ENCODE measurements around the gene ASB3. TPM values are rescaled to one million over a fixed set of nuclear protein-coding genes. Genes with fewer than 3 reads are reported as not detected.
"Not testable (repeated sequence)": the region's sequence is repeated elsewhere in the genome, so short reads cannot be mapped to it uniquely, and the experiment has no call there.

ASB3 gene
- total RNA-seq, 1 donor from 2014 or later = 7.5 TPM

DNA sequence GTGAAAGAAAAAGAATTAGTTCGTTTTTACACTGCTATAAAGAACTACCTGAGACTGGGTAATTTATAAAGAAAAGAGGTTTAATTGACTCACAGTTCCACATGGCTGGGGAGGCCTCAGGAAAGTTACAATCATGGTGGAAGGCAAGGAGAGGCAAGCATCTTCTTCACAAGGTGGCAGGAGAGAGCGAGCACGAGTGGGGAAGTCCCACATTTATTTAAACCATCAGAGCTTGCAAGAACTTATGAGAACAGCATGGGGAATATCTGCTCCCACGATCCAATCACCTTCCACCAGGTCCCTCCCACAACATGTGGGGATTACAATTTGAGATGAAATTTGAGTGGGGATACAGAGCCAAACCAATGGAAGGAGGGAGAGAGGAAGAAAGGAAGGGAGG, 128.3 kb downstream of the ASB3 start:
- DNase-seq (ENCODE audit: low spot score) = not testable (repeated sequence)

DNA sequence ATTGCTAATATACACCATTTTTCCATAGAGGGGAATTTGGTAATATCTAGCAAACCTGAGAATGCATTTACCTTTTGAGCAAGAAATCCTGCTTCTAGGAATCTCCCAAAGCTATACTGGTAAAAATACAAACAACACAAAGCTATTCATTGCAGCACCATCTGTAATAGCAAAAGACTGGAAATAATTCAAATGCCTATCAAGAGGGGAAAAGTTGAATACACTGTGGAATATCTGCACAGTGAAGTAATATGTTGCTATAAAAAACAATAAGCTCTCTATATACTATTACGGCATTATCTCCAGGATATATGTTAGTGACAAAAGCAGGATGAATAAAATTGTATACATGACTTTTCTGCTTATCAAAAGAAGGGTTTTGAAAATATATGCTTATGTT, 131.5 kb downstream of the ASB3 start:
- no peak for DNase-seq (ENCODE audit: low spot score)

DNA sequence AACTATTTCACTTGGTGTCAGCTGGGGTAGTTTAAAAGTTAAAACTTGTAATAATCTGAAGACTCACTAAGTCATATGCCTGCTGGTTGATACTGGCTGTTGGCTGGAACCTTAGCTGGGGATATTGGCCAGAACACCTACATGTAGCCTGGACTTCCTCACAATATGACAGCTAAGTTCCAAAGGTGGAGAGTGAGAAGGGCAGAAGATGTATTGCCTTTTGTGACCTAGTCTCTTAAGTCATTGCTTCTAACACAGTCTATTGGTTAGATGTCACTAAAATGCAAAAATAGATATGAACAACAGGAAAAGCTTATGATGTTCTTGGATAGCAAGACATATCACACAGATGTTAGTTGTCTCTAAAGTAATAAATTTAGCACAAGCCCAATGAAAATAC, 132.4 kb downstream of the ASB3 start:
- DNase-seq (ENCODE audit: low spot score) = no peak

DNA sequence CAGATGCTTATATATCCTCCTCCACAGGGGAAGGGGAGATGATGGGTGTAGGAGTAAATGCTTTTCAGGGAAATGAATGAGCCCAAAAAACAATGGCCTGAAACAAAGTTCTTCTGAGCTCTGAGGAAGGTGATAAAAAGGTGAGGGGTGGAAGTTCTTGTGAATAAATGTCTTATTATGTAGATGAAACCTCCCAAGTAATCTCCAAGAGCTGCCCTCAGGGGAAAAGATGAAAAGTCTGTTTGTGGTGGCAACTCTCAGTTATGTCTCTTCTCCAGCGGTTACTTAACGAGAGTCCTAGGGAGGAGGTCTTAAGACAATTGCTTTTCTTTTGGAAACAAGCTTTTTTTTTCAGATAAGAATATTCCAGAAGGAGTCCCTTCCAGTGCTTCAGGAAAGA, 134.6 kb downstream of the ASB3 start:
- DNase-seq (ENCODE audit: low spot score) = no peak

DNA sequence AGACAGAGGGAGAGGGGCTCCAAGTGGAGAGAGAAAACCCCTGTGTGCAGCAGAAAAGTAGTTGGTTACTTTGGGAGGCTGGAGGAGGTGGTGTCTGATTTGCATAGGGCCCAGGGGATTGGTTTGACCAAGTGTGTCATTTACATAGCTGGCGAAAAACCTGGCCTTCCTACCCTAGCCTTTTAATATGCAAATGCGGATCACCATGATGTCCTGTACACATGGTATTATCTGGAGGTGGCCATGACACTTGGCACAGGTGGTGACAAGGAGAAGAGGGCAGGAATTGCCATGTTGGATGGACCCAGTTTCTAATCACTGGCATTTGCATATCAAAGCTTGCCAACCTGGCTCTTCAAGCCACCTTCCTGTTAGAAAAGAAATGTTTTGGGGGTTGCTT, 140.0 kb downstream of the ASB3 start:
- no peak for DNase-seq (ENCODE audit: low spot score)

DNA sequence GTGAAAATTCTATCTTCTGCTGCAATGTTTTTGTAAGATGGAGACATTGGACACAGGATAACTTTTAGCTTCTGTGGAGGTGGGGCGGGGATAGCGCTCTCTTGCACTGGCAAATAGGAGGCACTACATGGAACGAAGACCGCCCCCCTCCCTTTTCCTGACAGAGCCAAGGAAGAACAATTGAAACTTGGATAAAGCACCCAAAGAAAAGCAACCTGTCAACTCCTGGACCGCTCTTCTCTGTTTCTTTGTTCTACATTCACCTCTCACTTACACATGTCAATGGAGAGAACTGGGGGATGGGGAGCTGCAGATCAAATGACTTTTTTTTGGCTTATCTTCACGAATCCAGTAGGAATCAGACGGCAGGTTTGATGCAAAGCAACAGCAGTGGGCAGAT, 145.5 kb downstream of the ASB3 start:
- no peak for DNase-seq (ENCODE audit: low spot score)

DNA sequence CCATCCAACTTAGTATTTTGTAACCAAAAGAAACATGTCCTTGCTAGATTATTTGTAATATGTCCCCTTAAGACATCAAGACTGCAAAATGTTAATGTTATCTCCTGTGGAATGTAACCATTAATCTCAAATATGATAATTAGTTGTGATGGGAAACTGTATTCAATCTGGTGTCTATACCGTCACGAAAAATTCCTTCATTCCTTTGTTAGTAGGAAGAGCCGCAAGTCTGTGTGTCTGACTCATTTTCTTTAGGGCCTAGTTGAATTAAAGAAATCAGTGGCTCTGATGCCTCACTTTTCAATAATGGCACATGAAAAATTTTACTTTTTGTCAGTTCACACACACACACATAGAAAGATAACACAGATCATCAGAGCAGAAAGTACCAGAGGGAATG, 146.3 kb downstream of the ASB3 start:
- DNase-seq (ENCODE audit: low spot score) = no peak

DNA sequence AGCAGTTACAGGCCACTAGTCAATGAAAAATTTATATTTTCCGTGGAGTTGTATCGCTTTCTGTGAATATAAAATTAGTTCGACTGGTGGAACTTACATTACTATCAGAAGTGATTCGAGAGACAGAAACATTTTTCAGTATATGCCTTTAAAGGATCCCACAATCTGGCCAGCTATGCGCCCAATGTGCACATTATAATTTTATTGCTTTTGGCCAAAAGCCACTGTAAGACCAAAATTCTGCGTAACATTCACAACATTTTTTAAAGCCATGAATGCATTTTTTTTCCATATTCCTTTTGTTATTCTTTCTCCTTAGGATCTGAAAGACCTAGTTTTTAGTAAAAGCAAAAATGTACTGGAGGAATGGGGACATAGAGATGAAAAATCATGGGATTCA, 150.2 kb downstream of the ASB3 start:
- DNase-seq (ENCODE audit: low spot score) = no peak

DNA sequence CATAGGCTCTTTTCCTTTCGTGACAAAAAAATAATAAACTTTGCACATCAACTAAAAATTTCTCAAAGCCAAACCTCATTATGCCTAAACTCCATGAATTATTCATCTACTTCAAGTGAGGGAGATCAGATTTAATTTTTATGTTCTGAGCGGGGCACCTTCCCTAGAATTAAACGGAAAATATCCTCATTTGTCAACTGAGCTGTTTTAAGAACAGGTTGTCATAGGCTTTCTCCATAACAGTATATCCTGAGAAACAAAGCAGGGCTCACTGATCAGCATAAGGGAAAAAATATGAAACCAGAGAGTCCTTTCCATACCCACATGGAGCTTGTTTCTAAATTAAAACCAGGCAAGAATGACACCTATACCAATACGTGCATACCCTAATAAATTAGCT, 150.6 kb downstream of the ASB3 start:
- no peak for DNase-seq (ENCODE audit: low spot score)

DNA sequence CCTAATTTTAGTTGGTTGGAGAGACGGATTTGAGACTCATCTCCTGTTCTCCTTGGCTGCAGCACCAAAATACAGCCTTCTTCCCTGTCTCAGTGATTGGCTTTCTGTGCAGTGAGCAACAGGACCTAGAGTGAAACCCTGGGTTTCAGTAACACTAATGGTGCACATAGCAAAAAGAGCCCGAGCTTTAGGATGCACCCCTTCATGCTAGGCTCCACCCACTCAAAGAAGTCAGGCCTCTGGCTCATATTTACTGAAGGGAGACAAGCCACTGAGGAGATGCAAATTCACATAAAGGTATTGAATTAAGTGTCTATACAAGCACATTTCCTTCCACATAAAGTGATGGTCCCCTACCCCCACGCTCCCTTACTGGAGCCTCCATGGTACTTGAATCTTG, 151.1 kb downstream of the ASB3 start:
- no peak for DNase-seq (ENCODE audit: low spot score)

DNA sequence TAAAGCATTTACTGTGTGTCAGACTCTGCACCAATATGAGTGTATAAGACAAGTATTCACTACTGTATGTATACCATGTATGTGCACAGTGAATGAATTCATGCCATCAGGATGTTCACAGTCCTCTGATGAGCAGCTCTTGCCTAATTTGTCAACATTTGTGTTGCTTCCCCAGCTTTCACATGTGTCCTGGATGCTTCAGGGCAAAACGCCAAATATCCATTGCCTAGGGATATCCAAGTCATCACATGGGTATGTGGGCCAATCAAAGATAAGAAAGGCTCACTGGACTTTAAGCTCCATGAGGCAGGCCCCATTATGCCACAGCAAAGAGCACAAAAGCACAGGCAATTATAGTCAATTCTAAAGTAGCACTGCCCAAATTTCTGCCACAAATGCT, 153.3 kb downstream of the ASB3 start:
- DNase-seq (ENCODE audit: low spot score) = no peak

DNA sequence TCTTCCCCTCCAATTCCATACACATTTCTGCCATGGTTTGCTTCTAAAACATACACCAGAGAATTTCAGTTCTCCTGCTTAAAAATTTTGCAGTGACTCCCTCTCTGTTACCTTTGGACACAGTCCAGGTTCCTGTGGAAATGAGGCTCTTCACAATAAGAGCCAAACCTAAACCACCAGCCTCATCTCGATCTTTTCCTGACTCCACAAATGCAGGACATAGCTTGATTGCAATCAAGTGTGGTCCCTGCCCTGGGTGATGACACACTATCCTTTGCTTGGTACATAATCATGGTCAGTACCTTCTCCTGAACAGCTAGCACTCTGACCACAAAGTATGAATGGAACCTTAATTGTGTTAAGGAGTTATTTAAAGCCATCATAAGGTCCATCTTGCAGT, 154.0 kb downstream of the ASB3 start:
- no peak for DNase-seq (ENCODE audit: low spot score)

DNA sequence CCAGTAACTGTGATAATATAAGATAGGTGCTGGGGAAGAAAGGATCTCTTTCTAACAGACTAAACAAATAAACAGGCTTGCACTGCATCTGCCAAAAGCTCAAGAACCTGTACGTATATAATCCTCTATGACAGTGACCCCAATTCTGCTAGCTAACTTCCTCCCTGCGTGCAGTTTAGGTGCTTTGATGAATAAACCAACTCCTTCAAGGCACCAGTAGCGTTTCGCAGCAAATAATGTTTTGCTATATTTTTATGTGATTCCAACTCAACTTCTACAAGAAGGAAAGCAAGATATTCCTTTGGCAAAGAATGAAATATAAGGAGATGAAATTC, 154.7 kb downstream of the ASB3 start:
- no peak for DNase-seq (ENCODE audit: low spot score)

DNA sequence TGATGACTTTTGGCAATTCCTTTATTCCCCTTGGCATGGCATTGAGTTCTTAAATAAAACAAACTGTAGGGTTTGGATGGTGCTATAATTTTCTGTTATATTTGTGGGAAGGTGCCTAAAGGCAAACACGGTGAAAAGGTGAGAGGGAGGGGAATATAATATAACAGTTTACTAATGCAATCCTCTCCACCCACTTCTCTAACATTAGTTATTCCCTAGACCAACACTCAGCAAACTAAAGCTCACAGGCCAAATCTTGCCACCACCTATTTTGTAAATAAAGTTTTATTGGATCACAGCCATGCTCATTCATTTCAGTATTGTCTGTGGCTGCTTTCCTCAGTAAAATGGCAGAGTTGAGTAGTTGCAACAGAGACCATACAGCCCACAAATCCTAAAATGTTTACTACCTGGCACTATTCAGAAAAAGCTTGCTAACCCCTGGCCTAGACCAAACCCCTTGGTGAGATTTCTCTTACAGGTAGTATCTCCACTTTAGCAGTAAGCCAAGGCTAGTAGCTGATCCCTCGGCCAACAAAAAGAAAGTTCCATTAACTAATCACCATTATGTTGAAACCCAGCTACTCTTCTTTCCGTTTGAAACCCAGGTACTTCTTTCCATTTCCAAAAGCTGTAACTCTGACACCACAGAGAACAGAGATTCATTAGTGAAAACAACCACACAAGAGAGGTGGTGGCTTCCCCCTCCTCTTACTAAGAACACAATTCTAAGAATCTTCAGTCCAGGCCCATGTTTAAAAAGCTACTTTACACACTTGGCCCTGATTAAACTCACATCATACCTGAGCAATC, 155.2 kb downstream of the ASB3 start:
- DNase-seq (ENCODE audit: low spot score) = no peak

DNA sequence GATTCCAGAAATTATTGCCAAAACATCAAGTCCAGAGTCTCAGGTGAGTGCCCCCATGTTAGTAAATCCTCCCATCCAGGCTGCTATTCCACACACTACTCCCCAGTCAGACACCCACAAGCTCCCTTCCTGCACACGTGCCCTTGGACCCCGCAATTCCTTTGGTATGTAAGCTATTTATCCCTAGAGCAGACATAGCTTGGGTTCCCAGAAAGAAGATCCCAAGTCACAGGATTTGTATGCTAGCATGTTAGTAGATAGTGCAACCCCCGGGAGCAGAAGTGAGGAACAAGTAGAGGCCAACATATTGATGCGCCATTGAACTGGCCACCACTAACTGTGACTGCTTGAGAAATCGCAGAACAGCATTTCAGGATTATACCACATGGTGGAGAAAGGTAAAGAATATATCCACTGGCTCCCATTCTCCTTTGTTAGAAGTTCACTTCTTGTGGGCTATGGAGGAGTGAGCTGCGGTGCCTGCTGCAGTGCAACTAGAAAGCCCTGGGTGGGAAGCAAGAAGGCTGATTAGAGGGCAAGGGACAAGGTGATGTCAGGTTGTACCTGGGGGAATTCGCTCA, 156.6 kb downstream of the ASB3 start:
- DNase-seq (ENCODE audit: low spot score) = no peak

DNA sequence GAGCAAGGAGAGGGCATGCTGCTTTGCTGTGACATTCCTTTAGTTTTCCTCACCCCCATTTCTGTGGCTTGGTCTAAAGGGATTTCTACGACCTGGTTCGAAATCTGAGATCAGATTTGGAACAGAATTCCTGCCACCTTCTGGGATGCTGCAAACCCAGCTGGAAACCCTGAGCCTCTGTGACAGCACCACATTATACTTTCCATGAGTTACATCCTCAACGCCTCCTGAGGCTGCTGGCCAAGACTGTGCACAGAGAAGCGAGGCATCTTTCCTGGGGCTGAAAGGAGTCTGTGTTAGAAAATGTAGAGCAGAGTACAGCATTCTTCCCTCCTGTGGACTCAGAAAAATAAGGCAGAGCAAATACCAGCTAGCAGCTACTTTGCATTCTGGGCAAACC, 157.3 kb downstream of the ASB3 start:
- no peak for DNase-seq (ENCODE audit: low spot score)

DNA sequence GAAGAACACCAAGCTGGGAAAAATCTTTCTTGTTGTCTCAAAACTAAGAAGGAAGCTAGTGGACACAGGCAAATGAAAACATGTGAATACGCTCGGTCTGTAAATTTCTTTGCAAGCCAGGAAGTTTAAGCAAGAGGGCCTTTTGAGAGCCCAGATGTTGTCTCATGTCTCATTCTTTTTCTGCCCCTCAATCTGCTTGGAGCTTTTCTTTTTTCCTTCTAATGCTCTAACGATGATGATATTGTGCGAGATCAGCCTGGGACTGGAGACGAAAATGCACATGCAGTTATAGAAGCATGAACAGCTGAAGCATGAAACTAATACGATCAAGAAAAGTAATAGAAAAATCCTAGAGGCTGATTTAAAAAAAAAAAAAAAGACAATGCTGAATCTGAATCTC, 157.8 kb downstream of the ASB3 start:
- DNase-seq (ENCODE audit: low spot score) = no peak

DNA sequence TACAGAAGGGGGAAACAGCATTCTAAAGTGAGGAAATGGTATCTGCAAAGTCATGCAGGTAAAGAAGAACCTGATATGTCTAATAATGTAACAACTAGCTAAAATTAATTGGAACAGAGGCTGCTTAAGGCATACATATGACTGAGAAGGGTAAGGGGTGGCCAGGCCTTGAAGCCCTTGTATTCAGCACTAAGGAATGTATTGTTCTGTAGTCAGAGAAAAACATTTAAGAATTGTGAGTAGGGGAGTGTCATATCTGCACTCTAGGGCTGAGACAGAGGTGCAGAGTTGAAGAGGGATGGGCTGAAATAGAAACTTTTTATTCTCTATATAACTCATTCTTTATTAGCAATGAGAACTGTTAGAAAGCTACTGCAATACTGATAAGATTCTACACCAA, 164.6 kb downstream of the ASB3 start:
- no peak for DNase-seq (ENCODE audit: low spot score)

DNA sequence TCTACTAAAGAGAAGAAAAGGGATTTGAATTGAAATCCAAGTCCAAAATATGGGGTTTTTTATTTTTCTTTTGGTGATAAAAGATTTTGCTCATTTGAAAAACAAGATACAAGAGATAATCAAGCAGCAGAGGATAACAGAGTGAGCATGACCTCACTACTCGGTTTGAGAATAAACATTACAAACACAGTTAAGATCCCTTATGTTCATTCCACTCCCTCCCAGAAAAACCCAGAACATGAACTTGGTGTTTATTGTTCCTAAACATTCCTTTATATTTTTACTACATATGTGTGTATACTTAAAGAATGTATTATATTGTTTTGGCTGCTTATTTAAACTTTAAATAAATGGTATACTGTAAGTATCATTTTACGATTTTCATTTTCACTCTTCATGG, 165.8 kb downstream of the ASB3 start:
- DNase-seq (ENCODE audit: low spot score) = no peak
